Loucy (cell line): Measurements from ENCODE around the gene SEC31A.
A peak's percentile ranks its signal among the peaks of the same experiment; 100 is the strongest.

ENCODE experiments used
- H2AFZ ChIP-seq: fragments of 200-600 bp; sonication (generic); 2 replicates; pipeline ENCODE4 v1.6.0; 2016; ENCODE audit warnings: antibody characterized with exemption, mild to moderate bottlenecking, low read length, moderate library complexity
- H3F3A ChIP-seq: fragments of 200-600 bp; 2 replicates; pipeline ENCODE4 v1.6.0; 2016; ENCODE audit warnings: antibody characterized with exemption, low read depth, mild to moderate bottlenecking
- H3K27me3 ChIP-seq: fragments of 200-600 bp; sonication (generic); 2 replicates; pipeline ENCODE4 v1.6.1; 2014; ENCODE audit warnings: low read length, mild to moderate bottlenecking; ENCODE audit not compliant: insufficient read depth, poor library complexity, severe bottlenecking
- H3K36me3 ChIP-seq: fragments of 200-600 bp; sonication (generic); 2 replicates; pipeline ENCODE4 v1.6.1; 2016; ENCODE audit warnings: low read length; ENCODE audit not compliant: insufficient read depth
- H3K4me1 ChIP-seq: fragments of 200-600 bp; sonication (generic); 2 replicates; pipeline ENCODE4 v1.5.1; 2014; ENCODE audit warnings: low read length, mild to moderate bottlenecking; ENCODE audit not compliant: insufficient read depth, poor library complexity, severe bottlenecking
- H3K4me2 ChIP-seq: fragments of 200-600 bp; sonication (generic); 2 replicates; pipeline ENCODE4 v1.6.0; 2014; ENCODE audit warnings: antibody characterized with exemption, low read length, low read depth, mild to moderate bottlenecking; ENCODE audit not compliant: poor library complexity, severe bottlenecking
- H3K4me3 ChIP-seq: fragments of 200-600 bp; sonication (generic); 2 replicates; pipeline ENCODE4 v1.5.1; 2014; ENCODE audit warnings: low read length, mild to moderate bottlenecking, mixed read lengths; ENCODE audit not compliant: poor library complexity, severe bottlenecking
- H3K79me2 ChIP-seq: fragments of 200-600 bp; sonication (generic); 2 replicates; pipeline ENCODE4 v1.6.1; 2014; ENCODE audit warnings: low read length; ENCODE audit not compliant: insufficient read depth
- H3K9ac ChIP-seq: fragments of 200-600 bp; sonication (generic); 2 replicates; pipeline ENCODE4 v1.6.0; 2014; ENCODE audit warnings: mild to moderate bottlenecking, low read depth, low read length, moderate library complexity; ENCODE audit not compliant: poor library complexity, severe bottlenecking
- H3K9me2 ChIP-seq: fragments of 200-600 bp; sonication (generic); replicated peaks from 2 replicates; pipeline ENCODE4 v1.6.1; 2016; ENCODE audit warnings: low read depth, low read length, mixed read lengths
- H3K9me3 ChIP-seq: fragments of 200-600 bp; sonication (generic); 2 replicates; pipeline ENCODE4 v1.6.1; 2014; ENCODE audit warnings: mild to moderate bottlenecking, antibody characterized with exemption, low read length, low read depth; ENCODE audit not compliant: insufficient read depth
- H4K20me1 ChIP-seq: fragments of 200-600 bp; sonication (generic); 2 replicates; pipeline ENCODE4 v1.6.0; 2014; ENCODE audit warnings: antibody characterized with exemption, low read length, mild to moderate bottlenecking; ENCODE audit not compliant: insufficient read depth, poor library complexity, severe bottlenecking
- EZH2phosphoT487 ChIP-seq: fragments of 200-600 bp; IDR thresholded peaks from 2 replicates; pipeline ENCODE4 v1.6.1; 2018; ENCODE audit warnings: antibody characterized with exemption, mild to moderate bottlenecking, moderate library complexity, borderline replicate concordance
- TF ChIP-seq, protein P1 (sequence below): fragments of 200-600 bp; sonication (generic); conservative IDR thresholded peaks from 2 replicates; pipeline ENCODE4 v1.5.1; 2014; ENCODE audit warnings: mild to moderate bottlenecking, antibody characterized with exemption, low read length

Gene SEC31A

DNA sequence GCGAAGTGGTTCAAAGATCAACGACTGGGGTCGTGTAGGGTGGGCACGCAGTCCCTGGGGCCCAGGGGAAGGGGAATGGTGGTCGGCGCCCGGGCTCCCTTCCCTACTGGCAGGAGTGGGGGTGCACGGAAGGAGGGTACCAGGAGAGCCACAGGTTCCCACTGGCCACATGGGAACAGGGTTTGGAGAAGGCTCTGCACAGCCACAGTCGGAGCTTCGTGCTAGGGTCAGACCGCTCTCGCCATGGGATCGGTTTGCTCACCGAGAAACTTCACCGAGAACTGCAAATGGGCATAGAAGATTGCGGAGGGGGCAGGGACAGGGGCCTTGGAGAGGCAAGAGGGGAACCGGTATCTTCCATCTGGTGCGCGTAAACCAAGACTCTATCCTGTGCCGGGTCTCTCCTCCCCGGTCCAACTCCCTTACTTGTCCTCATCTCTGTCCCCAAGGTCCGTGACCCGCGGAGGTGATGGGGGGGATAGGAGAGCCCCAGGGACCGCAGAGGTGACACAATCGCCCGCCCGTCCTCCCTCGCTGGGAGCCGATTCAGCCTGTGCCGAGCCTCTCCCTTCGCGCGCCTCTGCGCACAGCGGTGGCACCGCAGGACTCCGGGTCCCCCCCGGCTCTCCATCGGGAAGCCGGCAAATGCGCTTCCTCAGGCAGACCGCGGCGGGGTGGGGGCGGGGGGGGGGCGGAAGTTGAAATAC, 93.4 kb downstream of the SEC31A start:
- Histone ChIP-seq H3K4me2 (peak overlapping the region; percentile 87), H3K79me2 (peaks cover 42% of the 10 kb centered on the region), H4K20me1 (peaks cover 22% of the 10 kb centered on the region), H2AFZ (no peak overlapping the region), H3K36me3 (no peaks in the 10 kb centered on the region), H3F3A (no peaks in the 10 kb centered on the region), H3K9me2 (no peaks in the 10 kb centered on the region), H3K4me1 (peaks cover 38% of the 10 kb centered on the region), H3K9me3 (no peaks in the 10 kb centered on the region), H3K27me3 (no peaks in the 10 kb centered on the region), H3K4me3 (peak overlapping the region; percentile 88), H3K9ac (peak overlapping the region; percentile 60)
- TF ChIP-seq EZH2phosphoT487 = no peak
- TF ChIP-seq, protein P1, sequence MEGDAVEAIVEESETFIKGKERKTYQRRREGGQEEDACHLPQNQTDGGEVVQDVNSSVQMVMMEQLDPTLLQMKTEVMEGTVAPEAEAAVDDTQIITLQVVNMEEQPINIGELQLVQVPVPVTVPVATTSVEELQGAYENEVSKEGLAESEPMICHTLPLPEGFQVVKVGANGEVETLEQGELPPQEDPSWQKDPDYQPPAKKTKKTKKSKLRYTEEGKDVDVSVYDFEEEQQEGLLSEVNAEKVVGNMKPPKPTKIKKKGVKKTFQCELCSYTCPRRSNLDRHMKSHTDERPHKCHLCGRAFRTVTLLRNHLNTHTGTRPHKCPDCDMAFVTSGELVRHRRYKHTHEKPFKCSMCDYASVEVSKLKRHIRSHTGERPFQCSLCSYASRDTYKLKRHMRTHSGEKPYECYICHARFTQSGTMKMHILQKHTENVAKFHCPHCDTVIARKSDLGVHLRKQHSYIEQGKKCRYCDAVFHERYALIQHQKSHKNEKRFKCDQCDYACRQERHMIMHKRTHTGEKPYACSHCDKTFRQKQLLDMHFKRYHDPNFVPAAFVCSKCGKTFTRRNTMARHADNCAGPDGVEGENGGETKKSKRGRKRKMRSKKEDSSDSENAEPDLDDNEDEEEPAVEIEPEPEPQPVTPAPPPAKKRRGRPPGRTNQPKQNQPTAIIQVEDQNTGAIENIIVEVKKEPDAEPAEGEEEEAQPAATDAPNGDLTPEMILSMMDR = no peak

DNA sequence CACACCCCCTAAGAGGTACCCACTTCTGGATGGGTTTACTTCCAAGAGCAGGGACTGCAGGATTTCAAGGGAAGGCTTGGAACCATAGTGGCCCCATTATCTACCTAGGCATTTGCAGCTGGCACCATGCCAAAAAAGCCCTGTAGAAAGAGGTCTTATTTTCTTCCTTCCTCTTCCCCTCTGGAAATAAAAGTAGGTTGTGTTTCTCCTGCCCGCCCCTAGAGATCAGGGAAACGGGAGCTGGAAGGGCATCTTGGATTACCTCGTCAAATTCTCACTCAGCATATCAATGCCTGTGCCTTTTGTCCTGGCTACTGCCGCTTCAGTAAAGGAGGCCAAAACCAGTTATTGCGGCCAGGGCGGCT, 93.9 kb downstream of the SEC31A start:
- peak overlapping the region; percentile 60 for H3K9ac ChIP-seq

DNA sequence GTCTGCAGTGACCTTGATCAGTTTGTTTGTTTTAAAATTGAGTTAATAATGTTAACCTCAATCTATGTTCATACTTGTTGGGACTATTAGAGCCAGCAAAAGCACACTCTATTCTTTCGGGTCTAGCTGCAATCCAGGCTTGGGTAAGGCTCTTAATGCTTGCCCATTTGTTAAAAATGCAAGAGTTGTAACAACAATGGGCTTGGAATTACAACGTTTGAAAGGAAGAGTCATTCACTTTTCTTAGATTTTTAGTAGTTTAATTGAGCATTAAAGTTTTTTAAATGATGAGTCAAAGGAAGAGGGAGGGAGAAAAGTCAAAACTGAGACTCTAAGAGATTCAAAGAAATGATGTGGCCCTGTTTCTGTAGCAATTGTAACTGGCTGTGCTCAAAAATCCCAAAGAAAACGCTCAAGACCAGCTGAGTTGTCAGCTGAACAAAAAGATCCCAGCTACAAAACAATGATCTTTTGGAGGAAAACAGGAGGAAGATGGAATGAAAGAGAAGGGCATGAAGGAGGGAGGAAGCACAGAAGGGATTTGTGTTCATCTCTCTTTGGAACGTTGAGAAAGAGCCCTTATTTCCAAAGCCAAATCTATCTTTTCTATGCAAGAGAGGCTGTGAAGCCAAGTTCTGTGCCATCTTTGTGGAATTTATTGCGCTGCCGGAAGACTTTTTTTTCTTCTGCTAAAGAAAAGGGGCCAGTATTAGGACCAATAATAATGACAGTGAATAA, 97.9 kb downstream of the SEC31A start:
- Histone ChIP-seq H3K4me2 (peak overlapping the region; percentile 58), H3K27me3 (no peaks in the 10 kb centered on the region), H3K9ac (no peak overlapping the region), H4K20me1 (peaks cover 22% of the 10 kb centered on the region), H3K4me1 (peaks cover 33% of the 10 kb centered on the region), H3K79me2 (peaks cover 69% of the 10 kb centered on the region), H3K9me3 (no peaks in the 10 kb centered on the region), H3K36me3 (no peaks in the 10 kb centered on the region), H3K4me3 (no peak overlapping the region), H3K9me2 (no peaks in the 10 kb centered on the region), H3F3A (no peaks in the 10 kb centered on the region), H2AFZ (no peak overlapping the region)
- TF ChIP-seq, protein P1 = no peak
- no peak for TF ChIP-seq EZH2phosphoT487

More for the DNA sequence above, 93.9 kb downstream of the SEC31A start:
- Histone ChIP-seq H4K20me1 (peaks cover 22% of the 10 kb centered on the region), H3K27me3 (no peaks in the 10 kb centered on the region), H3K4me2 (peak overlapping the region; percentile 87), H3K4me1 (peaks cover 38% of the 10 kb centered on the region), H3K36me3 (no peaks in the 10 kb centered on the region), H3K9me3 (no peaks in the 10 kb centered on the region), H3F3A (no peaks in the 10 kb centered on the region), H2AFZ (no peak overlapping the region), H3K79me2 (peaks cover 47% of the 10 kb centered on the region), H3K4me3 (peak overlapping the region; percentile 88), H3K9me2 (no peaks in the 10 kb centered on the region)
- TF ChIP-seq, protein P1 = no peak
- no peak for TF ChIP-seq EZH2phosphoT487
